HG03095 (cell line): Measurements from ENCODE around the gene NLN.
A peak's percentile ranks its signal among the peaks of the same experiment; 100 is the strongest.
"Not testable (repeated sequence)": the region's sequence is repeated elsewhere in the genome, so short reads cannot be mapped to it uniquely, and the experiment has no call there.

ENCODE experiments used
- ATAC-seq: cut with Tn5 transposase; IDR thresholded peaks from one replicate; pipeline ENCODE4 v1.9.1; 2021; ENCODE audit warnings: moderate library complexity; ENCODE audit not compliant: unreplicated experiment

The NLN gene

DNA sequence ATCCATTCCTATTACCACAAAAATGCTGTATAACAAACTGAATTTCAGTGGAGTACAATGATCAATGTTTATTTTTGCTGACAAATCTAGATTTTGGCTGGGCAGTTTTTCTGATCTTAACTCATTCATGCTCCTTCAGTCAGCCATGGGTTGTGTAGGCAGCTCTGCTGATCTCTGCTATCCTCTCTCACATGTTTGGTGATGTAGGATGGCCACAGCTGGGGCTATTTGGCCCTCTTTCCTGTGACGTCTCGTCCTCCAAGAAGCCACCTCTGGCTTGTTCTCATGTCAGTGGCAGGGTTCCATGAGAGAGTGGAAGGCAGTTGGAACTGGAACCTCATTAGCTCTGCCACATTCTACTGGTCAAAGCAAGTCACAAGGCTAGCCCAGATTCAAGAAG, 8.9 kb downstream of the NLN start:
- no peak for ATAC-seq

DNA sequence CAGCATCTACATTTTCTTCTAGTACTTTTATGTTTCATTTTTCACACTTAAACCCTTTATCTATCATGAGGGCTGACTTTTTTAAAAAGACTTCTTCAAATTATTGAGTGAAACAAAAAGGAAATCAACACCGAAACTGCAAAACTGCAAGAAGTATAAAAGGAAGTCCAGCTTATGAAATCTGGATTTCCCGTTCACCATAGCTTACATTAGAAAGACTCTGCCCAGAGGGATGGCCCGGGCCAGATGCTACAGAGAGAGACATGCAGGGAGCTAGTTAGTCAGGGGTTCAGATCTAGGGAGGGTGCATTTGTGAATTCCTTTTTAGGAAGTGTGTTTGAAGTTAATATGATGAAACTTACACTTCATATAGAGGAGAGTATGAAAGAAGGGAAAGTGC, 10.0 kb downstream of the NLN start:
- not testable (repeated sequence) for ATAC-seq

DNA sequence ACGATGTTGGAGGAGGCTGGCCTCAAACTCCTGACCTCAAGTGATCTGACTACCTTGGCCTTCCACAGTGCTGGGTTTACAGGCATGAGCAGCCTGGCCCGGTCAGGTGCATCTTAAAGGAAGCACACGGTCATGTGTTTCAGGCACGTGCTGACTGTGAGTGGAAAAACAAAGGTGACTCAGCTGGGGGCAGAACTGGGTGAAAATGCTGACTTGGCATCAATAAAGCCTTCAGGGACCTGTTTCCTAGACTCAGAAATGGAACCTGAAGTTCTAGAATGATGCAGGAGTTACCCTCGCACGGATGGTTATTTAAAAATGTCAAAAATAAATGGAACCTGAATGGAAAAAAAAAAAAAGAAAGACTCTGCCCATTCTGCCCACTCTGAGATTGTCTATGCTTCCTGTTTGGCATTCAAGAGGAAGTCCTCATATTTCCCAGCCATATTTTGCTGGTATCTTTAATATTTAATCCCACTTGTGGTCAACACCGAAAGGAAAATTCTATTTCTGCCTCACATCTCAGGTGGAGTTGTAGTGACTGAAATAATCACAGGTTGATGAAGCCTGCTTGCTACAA, 12.3 kb downstream of the NLN start:
- ATAC-seq, result not testable (repeated sequence)

DNA sequence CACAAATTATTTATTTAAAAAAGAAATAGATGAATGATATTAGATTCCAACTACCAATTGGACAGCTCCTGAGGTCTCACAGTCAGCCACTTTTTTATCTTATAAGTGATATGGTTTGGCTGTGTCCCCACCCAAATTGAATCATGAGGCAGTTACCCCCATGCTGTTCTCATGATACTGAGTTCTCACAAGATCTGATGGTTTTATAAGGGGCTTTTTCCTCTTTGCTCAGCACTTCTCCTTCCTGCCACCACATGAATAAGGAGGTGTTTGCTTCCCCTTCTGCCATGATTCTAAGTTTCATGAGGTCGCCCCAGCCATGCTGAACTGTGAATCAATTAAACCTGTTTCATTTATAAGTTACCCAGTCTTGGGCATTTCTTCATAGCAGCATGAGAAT, 12.9 kb downstream of the NLN start:
- ATAC-seq, result no peak

DNA sequence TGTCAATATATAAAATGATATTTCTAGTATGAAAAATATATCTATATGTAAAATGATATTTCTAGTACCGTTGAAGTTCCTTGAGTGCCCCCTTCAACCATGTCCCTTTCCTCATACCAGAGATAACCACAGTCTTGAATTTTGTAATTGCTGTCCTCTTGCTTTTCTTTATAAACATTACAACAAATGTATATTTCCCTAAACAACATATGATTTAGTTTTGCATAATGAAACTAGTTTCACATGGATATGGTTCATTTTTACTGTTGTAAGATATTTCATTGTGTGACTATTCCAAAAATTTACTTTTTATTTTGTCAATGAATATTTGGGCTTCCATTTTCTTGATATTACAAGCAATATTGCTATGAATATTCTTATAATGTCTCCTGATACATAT, 14.0 kb downstream of the NLN start:
- no peak for ATAC-seq

DNA sequence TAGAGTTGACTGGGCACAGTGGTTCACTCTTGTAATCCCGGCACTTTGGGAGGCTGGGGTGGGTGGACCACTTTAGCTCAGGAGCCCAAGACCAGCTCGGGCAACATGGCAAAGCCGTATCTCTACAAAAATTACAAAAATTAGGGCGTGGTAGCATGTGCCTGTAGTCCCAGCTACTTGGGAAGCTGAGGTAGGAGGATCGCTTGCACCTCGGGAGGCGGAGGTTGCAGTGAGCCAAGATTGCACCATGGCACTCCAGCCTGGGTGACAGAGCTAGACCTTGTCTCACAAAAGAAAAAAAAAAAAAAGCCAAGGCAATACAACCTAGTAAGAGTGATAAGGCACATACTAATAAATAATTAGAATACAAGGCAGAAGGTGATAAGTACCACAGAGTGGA, 15.8 kb downstream of the NLN start:
- no peak for ATAC-seq

DNA sequence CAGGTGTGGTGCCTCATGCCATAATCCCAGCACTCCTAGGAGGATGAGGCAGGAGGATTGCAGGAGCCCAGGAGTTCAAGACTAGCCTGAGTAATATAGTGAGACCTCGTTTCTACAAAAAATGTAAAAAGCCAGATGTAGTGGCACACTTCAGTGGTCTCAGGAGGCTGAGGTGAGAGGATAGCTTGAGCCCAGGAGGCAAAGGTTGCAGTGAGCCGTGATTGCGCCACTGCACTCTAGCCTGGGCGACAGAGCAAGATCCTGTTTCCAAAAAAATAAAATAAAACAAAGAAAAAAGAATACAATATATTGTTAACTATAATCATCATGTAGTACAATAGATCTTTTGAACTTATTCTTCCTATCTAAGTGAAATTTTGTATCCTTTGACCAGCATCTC, 16.3 kb downstream of the NLN start:
- ATAC-seq, result no peak

DNA sequence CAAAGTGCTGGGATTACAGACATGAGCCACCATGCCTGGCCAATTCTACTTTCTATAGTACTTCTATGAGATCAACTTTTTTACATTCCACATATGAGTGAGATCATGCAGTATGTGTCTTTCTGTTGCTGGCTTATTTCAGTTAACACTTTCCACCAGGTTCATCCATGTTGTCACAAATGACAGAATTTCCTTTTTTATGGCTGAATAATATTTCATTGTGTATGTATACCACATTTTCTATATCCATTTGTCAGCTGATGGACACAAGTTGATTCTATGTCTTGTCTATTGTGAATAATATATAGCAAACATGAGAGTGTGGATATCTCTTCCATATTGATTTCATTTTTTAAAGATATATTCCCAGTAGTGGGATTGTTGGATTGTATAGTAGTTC, 17.2 kb downstream of the NLN start:
- no peak for ATAC-seq

DNA sequence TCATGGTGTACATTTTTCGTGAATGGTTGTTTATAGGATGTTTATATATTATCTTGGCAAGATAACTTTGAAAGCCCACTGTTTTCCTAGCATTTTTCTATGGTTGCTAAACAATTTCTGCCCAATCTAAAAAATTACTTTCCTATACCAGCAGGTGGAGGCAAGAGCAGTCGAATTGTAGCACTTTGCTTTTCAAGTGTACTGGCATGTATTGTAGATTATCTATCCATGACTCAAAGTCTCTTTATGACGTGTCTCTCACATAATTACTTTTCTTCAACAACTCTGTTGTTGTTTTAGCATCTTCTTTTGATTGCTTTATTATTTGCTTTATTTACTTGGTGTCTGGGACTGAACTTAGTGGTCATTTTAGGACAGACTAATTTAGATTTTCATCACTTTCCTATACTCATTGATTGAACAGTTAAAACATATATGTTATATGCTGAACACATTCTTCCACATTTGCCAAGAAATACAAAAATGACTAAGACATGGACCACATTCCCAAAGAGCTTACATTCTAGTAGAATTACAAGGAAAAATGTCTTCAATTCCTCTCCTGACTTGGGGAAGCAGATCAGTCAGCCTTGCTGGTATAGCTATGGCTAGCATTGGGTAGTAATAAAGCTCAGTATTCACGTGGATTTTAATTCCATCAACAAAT, 20.7 kb downstream of the NLN start:
- ATAC-seq, result peak; percentile 78

DNA sequence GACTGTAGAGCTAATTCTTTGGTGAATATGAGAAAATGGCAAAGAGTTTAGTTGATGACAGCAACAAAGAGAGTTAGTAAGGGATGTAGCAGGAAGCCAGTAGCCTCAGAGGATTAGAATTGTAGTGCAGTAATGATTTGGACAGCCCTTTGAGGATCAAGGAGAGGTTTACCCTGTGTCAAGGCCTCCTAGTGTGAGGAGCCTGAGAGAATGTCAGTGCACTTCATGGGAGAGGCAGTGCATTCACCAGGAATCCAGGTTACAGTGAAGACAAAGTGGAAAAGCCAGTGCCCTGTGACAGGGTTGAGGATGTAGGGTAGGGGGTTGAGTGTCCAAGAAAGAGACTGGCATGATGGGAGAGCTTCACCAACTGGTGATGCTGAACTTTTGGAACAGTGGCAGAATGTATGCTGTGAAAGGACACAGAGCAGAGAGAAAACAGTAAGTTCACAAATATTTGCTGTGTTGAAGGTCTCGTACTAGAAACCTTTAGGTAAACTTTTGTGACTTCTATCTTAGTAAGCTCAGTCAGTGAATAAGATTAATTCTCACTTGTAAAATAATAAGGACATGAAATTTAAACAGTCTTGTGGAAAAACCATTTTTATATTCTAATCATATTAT, 27.3 kb downstream of the NLN start:
- ATAC-seq, result no peak

DNA sequence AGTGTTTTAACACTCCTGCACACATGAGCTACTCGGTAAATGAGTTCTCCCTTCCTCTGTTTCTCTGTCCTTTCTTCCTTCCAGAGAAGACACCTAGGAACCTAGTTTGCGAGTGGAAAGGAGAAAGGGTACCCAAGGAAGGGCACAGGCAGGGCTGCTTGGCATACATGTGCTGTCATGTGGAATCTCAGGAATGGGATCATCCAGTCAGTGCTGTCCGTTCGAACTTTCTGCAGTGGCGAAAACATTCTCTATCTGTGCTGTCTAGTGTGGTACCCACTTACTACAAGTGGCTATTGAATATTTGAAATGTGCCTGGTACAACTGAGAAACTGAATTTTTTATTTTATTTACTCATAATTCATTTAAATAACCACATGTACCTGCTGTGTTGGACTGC, 28.0 kb downstream of the NLN start:
- ATAC-seq, result no peak

DNA sequence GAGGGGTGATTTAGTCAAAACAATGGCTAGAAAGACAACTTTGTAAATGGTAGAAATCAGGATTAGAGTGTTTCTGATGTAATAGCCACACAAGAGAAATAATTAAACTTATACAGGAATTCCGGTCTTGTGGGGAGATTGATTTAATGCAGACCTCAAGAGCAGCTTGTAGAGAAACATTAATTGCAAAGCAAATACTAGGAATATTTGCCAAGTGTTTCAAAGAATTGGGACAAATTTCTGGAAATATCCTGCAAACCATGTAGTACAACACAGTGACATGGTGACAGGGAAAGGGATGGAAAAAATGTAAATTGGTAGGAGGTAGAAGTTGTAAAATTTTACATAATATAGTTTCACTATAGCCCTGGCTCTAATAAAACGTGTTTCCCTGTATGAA, 28.9 kb downstream of the NLN start:
- ATAC-seq, result no peak

DNA sequence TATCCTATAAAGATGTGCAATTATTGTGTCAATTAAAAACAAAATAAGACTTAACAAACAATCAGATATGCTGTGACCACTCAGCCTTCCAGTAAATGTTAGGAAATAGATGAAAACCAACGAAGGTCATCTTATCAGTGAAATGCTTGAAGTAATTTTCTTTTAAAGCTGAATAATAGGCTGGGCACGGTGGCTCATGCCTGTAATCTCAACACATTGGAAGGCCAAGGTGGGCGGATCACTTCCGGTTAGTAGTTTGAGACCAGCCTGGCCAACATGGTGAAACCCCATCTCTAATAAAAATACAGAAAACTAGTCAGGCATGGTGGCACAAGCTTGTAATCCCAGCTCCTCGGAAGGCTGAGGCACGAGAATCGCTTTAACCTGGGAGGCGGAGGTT, 31.2 kb downstream of the NLN start:
- ATAC-seq, result no peak

DNA sequence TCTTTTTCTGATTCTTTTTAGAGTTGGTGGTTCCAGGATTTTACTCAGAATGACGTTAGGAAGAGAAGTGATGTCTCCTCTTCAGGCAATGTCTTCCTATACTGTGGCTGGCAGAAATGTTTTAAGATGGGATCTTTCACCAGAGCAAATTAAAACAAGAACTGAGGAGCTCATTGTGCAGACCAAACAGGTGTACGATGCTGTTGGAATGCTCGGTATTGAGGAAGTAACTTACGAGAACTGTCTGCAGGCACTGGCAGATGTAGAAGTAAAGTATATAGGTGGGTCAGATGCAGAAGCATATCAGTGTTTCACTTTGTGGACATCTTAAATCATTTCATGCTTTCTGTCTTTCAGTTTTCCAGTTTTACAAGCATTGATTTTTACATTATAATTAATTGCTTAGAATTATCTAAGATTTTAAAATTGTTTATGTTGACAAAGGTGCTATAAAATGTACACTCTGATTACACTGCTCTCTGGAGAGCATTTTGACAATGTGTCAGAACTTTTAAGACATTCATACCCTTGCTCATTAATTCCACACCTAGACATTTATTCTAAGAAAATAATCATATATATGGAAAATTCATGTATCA, 36.6 kb downstream of the NLN start:
- ATAC-seq, result no peak

DNA sequence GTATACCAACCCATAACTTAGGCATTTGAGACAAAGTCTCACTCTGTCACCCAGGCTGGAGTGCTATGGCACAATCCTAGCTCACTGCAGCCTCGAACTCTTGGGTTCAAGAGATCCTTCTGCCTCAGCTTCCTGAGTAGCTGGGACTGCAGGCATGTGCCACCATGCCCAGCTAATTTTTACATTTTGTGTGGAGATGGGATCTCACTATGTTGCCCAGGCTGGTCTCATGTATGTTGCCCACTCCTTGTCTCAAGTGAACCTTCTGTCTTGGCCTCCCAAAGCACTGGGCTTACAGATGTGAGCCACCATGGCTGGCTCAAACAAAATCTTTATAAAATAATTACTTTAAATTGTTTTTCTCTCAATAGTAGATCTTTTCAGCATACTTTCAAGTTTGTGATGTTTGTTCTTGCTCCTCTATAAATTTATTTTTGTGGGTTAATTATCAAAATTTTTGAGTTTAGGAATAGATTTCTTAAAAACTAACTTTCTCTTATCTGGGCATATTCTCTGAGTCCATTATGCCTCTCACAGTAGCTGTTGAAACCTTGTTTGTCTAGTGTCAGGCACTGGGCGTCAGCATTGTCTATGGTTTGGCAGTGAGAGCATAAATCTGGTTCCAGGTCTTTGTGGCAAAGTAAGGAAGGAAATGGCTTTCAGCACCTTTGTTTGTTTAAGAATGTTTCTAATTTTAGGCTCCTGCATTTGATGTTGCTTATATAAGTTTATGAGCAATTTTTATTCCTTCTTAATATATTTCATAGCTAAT, 38.7 kb downstream of the NLN start:
- no peak for ATAC-seq

DNA sequence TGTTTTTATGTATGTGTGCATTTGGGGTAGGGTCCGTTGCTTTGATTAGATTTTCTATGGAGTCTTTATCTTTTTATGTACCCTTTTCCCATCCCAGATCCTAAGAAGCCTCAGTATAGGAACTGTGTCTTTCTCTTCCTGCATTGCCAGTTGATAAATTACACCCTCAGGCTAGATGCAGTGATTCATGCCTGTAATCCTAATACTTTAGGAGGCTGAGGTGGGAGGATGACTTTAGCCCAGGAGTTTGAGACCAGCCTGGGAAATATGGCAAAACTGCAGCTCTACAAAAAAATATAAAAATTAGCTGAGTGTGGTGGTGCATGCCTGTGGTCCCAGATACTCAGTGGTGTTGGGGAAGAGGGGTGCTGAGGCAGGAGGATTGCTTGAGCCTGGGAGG, 40.2 kb downstream of the NLN start:
- ATAC-seq, result no peak

DNA sequence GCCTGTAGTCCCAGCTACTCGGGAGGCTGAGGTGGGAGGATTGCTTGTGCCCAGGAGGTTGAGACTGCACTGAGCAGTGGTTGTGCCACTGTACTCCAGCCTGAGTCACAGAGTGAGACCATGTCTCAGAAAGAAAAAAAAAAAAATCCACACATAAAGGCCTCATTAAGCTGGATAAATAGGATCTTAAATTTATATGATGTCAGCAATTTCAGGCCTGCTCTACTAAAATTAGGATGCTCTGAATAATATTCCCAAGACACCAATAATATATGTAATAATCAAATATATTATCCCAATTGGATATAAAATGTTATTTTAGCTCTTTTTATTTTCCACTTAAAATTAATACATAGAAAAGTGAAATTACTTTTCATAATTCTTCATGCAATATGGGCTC, 43.6 kb downstream of the NLN start:
- no peak for ATAC-seq

DNA sequence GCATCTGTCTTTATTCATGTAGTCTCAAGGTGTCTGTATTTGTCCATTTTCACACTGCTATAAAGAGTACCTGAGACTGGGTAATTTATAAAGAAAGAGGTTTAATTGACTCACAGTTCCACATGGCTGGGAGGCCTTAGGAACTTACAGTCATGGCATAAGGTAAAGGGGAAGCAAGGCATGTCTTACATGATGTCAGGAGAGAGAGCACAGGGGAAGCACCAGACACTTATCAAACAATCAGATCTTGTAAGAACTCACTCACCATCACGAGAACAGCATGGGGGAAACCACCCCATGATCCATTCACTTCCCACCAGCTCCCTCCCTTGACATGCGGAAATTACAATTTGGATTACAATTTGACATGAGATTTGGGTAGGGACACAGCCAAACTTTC, 44.2 kb downstream of the NLN start:
- no peak for ATAC-seq

DNA sequence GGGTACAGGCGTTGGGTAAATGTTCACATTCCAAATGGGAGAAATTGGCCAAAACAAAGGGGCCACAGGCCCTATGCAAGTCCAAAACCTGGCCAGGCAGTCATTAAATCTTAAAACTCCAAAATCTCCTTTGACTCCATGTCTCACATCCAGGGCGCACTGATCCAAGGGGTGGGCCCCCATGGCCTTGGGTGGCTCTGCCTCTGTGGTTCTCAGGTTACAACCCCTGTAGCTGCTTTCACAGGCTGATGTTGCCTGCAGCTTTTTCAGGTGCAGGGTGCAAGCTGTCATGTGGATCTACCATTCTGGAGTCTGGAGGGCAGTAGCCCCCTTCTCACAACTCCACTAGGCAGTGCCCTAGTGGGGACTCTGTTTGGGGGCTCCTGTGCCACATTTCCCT, 44.8 kb downstream of the NLN start:
- ATAC-seq, result no peak

DNA sequence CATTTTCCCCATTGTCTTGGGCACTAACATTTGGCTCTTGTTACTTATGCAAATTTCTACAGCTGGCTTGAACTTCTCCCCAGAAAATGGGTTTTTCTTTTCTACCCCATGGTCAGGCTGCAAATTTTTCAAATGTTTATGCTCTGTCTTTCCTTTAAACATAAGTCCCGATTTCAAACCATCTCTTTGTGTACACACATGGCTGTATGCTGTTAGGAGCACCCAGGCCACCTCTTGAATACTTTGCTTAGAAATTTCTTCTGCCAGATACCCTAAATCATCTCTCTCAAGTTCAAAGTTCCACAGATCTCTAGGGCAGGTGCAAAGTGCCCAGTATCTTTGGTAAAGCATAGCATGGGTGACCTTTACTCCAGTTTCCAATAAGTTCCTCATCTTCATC, 45.6 kb downstream of the NLN start:
- ATAC-seq, result no peak

DNA sequence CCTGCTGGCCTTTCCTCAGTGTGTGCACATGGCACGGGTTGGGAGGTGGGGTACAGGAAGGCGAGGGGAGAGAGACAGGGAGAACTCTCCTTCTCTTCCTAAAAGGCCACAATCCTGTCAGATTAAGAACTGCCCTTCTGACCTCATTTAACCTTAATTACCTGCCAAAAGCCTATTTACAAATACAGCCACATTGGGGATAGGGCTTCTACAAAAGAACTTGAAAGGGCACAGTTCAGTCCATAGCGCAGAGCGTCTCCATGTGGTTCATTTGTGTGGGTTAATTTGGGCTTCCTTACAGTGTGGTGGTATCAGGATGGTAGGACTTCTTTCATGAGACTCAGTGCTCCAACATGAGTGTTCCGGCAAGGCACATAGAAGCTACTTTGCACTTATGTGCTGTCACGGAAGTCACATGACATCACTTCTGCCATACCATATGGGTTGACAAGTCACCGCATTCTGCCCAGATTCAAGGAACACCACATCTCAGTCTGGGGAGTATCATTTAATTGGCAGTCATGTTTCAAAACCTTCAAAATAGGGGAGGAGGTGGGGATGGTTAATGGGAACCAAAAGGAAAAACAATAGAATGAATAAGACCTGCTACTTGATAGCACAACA, 46.8 kb downstream of the NLN start:
- ATAC-seq, result no peak
